Thyroid gland (tissue), 4 donors: ENCODE measurements around the gene SAMD4A.

Source experiments
- POLR2A ChIP-seq, 2 donors: fragments of 450-650 bp; IDR thresholded peaks; one replicate each; pipeline ENCODE4 v1.6.1; 2017; ENCODE audit warnings: antibody characterized with exemption in 2 of 2, mild to moderate bottlenecking in 2 of 2, moderate library complexity in 1 of 2
- TF ChIP-seq, protein P1 (sequence below), 6 experiments: fragments of 200-600 bp in 3 of 6; fragments of 450-650 bp in 3 of 6; sonication (generic) in 3 of 6; IDR thresholded peaks; one replicate each; pipeline ENCODE4 v1.5.1; 2016 to 2019; ENCODE audit warnings: antibody characterized with exemption in 6 of 6, mild to moderate bottlenecking in 2 of 6, inconsistent platforms in 1 of 6, moderate library complexity in 1 of 6

DNA sequence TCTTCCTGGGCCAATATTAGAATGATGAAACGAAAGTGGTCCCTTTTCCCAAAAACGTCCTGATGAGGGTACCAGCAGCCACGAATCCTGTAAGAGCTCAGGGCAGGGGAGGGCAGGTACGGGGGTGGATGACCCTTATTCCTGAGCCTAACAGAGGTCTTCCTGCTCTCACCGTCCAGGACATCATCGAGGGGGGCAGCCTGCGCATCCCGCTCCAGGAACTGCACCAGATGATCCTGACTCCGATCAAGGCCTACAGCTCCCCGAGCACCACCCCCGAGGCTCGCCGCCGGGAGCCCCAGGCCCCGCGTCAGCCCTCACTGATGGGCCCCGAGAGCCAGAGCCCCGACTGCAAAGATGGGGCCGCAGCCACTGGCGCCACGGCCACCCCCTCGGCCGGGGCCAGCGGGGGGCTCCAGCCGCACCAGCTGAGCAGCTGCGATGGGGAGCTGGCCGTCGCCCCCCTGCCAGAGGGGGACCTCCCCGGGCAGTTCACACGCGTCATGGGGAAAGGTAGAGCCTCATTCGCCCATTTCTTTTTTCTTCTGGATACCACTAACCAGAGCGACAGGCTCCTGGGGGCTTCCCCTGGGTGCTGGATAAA, 193.2 kb downstream of the SAMD4A start:
- TF ChIP-seq, protein P1, sequence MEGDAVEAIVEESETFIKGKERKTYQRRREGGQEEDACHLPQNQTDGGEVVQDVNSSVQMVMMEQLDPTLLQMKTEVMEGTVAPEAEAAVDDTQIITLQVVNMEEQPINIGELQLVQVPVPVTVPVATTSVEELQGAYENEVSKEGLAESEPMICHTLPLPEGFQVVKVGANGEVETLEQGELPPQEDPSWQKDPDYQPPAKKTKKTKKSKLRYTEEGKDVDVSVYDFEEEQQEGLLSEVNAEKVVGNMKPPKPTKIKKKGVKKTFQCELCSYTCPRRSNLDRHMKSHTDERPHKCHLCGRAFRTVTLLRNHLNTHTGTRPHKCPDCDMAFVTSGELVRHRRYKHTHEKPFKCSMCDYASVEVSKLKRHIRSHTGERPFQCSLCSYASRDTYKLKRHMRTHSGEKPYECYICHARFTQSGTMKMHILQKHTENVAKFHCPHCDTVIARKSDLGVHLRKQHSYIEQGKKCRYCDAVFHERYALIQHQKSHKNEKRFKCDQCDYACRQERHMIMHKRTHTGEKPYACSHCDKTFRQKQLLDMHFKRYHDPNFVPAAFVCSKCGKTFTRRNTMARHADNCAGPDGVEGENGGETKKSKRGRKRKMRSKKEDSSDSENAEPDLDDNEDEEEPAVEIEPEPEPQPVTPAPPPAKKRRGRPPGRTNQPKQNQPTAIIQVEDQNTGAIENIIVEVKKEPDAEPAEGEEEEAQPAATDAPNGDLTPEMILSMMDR (IDR thresholded peaks at IDR 0.05): no peak
- TF ChIP-seq POLR2A (IDR thresholded peaks at IDR 0.05): no peak
